ENCODE data around the gene CLEC5A.

DNA sequence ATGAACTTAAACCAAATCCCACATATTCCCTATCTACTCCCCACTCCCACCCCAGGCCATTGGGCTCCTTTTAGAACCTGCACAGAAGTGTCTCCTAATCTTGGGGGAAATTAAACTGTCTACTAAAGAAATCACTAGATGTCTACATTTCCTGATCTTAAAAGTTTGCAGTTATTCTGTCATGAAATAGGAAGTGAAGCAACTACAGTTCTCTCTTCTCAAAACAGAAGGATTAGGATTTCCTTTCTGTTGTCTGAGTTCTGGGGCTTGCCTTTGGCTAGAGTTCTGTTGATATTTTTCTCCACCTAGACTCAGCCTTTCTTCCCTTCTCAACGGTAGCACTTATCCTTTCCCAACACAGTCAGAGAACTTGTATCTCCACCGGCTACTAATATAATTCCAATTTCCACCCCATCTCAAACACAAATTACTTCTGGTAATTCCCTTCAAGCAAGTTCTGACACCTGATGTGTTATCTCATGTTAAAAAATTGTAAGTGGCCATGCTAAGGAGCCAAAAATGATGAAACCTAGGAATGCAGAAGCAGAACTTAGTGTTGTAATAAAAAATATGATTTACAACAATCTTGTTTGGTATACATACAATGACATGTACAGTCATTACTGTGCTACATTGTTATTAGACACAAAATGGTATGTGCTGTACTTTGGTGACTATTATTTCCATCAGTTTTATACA lies 18.5 kb downstream of the CLEC5A start:
- TF ChIP-seq, protein P1, sequence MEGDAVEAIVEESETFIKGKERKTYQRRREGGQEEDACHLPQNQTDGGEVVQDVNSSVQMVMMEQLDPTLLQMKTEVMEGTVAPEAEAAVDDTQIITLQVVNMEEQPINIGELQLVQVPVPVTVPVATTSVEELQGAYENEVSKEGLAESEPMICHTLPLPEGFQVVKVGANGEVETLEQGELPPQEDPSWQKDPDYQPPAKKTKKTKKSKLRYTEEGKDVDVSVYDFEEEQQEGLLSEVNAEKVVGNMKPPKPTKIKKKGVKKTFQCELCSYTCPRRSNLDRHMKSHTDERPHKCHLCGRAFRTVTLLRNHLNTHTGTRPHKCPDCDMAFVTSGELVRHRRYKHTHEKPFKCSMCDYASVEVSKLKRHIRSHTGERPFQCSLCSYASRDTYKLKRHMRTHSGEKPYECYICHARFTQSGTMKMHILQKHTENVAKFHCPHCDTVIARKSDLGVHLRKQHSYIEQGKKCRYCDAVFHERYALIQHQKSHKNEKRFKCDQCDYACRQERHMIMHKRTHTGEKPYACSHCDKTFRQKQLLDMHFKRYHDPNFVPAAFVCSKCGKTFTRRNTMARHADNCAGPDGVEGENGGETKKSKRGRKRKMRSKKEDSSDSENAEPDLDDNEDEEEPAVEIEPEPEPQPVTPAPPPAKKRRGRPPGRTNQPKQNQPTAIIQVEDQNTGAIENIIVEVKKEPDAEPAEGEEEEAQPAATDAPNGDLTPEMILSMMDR (IDR thresholded peaks at IDR 0.05) = no peak
- TF ChIP-seq POLR2AphosphoS5 (IDR thresholded peaks at IDR 0.05; ENCODE audit: low read depth, low read length) (no peak), TCF7L2 (IDR thresholded peaks at IDR 0.05; ENCODE audit: low read depth, low read length) (no peak), SIN3A (IDR thresholded peaks at IDR 0.05; ENCODE audit: borderline replicate concordance, insufficient read depth, low read depth, low read length) (no peak)
- TF ChIP-seq, protein P2, sequence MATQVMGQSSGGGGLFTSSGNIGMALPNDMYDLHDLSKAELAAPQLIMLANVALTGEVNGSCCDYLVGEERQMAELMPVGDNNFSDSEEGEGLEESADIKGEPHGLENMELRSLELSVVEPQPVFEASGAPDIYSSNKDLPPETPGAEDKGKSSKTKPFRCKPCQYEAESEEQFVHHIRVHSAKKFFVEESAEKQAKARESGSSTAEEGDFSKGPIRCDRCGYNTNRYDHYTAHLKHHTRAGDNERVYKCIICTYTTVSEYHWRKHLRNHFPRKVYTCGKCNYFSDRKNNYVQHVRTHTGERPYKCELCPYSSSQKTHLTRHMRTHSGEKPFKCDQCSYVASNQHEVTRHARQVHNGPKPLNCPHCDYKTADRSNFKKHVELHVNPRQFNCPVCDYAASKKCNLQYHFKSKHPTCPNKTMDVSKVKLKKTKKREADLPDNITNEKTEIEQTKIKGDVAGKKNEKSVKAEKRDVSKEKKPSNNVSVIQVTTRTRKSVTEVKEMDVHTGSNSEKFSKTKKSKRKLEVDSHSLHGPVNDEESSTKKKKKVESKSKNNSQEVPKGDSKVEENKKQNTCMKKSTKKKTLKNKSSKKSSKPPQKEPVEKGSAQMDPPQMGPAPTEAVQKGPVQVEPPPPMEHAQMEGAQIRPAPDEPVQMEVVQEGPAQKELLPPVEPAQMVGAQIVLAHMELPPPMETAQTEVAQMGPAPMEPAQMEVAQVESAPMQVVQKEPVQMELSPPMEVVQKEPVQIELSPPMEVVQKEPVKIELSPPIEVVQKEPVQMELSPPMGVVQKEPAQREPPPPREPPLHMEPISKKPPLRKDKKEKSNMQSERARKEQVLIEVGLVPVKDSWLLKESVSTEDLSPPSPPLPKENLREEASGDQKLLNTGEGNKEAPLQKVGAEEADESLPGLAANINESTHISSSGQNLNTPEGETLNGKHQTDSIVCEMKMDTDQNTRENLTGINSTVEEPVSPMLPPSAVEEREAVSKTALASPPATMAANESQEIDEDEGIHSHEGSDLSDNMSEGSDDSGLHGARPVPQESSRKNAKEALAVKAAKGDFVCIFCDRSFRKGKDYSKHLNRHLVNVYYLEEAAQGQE (IDR thresholded peaks at IDR 0.05; ENCODE audit: insufficient read depth in 1 of 2, low read depth in 2 of 2, low read length in 1 of 2) = no peak
